Sigmoid colon (tissue), 7 donors: Measurements from ENCODE around the gene GPR18. TPM values are rescaled to one million over a fixed set of nuclear protein-coding genes. Genes with fewer than 3 reads are reported as not detected.
A peak's percentile ranks its signal among the peaks of the same experiment; 100 is the strongest.

ENCODE experiments used
- DNase-seq: peaks from one replicate; pipeline ENCODE4 v3.0.0-alpha.2; 2019
- H3K27ac ChIP-seq, 4 donors: fragments of 200-600 bp; sonication (generic); one replicate each; pipeline ENCODE4 v1.5.1; 2016 to 2019; ENCODE audit warnings: mild to moderate bottlenecking in 1 of 4
- H3K27me3 ChIP-seq, 3 donors: fragments of 200-600 bp; sonication (generic); one replicate each; pipeline ENCODE4 v1.5.1; 2019; ENCODE audit warnings: mild to moderate bottlenecking in 1 of 3
- H3K36me3 ChIP-seq, 4 donors: fragments of 200-600 bp; sonication (generic); one replicate each; pipeline ENCODE4 v1.5.1; 2016 to 2019
- H3K4me1 ChIP-seq, 4 donors: fragments of 200-600 bp; sonication (generic); one replicate each; pipeline ENCODE4 v1.5.1; 2017 to 2019
- H3K4me3 ChIP-seq, 4 donors: fragments of 200-600 bp; sonication (generic); one replicate each; pipeline ENCODE4 v1.5.1; 2017 to 2019; ENCODE audit warnings: mild to moderate bottlenecking in 2 of 4, moderate library complexity in 1 of 4
- H3K9me3 ChIP-seq, 4 donors: fragments of 200-600 bp in 3 of 4; sonication (generic) in 3 of 4; one replicate each; pipeline versions ENCODE4 v1.5.1 to v1.6.1; 2013 to 2019
- EP300 ChIP-seq, 4 donors: sonication (generic); formaldehyde crosslinking; IDR thresholded peaks; one replicate each; pipeline ENCODE4 v1.6.1; 2017; ENCODE audit warnings: antibody characterized with exemption in 4 of 4
- POLR2A ChIP-seq, 2 donors: fragments of 450-650 bp; IDR thresholded peaks; one replicate each; pipeline ENCODE4 v1.6.1; 2016; ENCODE audit warnings: antibody characterized with exemption in 2 of 2, mild to moderate bottlenecking in 2 of 2, moderate library complexity in 2 of 2
- POLR2AphosphoS5 ChIP-seq, 4 donors: sonication (generic); formaldehyde crosslinking; IDR thresholded peaks; one replicate each; pipeline ENCODE4 v1.6.1; 2017; ENCODE audit warnings: antibody characterized with exemption in 4 of 4
- WGBS, 2 donors: extraction: QIAGEN DNeasy Blood & Tissue Kit; methylation state at CpG; one replicate each; pipeline ENCODE4 v1.1.7; 2013; 5-methylcytosine and 5-hydroxymethylcytosine counted together
- intact Hi-C: fragments of 100-400 bp; cut with DNase I; formaldehyde crosslinking; loops from one replicate; pipeline ENCODE4 v1.15.1; 2023
- polyA plus RNA-seq, 3 donors: library from polyadenylated mRNA; stranded (reverse); fragments of 200-250 nt; gene quantifications; one replicate each; pipeline ENCODE4 v1.2.3, GENCODE V29; 2013
- total RNA-seq, 4 donors: library from RNA; depleted of rRNA; stranded (reverse); fragments of >200 nt; gene quantifications; one replicate each; pipeline ENCODE4 v1.1.0, GENCODE V29; 2016
- TF ChIP-seq, protein P1 (sequence below), 4 experiments: fragments of 450-650 bp in 3 of 4; fragments of 200-600 bp in 1 of 4; IDR thresholded peaks; one replicate each; pipeline ENCODE4 v1.5.1; 2016 to 2019; ENCODE audit warnings: antibody characterized with exemption in 4 of 4, mild to moderate bottlenecking in 3 of 4, moderate library complexity in 2 of 4
- donor health status: healthy with polysubstance abuse.
- donor health status: Bipolar disorder and iron deficiency.
- donor health status: healthy.

Gene GPR18
- total and polyA plus RNA-seq, 7 donors: 0.83 to 7.5 TPM; not detected in 5

DNA sequence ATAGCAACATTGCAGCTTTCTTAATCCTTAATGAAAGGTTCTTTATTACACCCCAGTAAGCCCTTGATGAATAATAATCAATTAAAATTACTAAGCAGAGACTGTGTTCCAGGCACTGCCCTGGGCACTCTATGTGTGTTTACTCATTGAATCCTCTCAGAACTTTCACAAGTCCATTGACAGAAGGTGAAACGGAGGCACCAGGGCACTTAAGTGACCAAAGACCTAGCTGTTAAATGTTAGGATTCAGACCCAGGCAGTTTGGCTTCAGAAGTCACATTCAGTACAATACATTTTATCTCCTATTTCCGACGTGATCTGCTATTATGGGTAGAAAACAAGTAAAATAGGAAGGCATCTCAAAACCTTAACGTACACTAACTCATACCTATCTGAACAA is 46.4 kb upstream of the GPR18 start:
- Histone ChIP-seq H3K4me3 (peak overlapping the region in 2 of 4 donors; percentile 48 to 50), H3K36me3 (no peaks in the 10 kb centered on the region), H3K27me3 (no peaks in the 10 kb centered on the region), H3K27ac (peak overlapping the region; percentile 64 to 83 (median 76)), H3K9me3 (no peaks in the 10 kb centered on the region), H3K4me1 (peaks cover 0 to 56% (median 34%) of the 10 kb centered on the region in 4 donors)
- no peak for DNase-seq
- 75 to 83% methylated on average over 4 of the region's 4 CpGs for WGBS, 2 donors
- no peak for TF ChIP-seq EP300 (IDR thresholded peaks at IDR 0.05)
- TF ChIP-seq POLR2AphosphoS5 (IDR thresholded peaks at IDR 0.05): no peak
- TF ChIP-seq POLR2A (IDR thresholded peaks at IDR 0.05): no peak
- TF ChIP-seq, protein P1, sequence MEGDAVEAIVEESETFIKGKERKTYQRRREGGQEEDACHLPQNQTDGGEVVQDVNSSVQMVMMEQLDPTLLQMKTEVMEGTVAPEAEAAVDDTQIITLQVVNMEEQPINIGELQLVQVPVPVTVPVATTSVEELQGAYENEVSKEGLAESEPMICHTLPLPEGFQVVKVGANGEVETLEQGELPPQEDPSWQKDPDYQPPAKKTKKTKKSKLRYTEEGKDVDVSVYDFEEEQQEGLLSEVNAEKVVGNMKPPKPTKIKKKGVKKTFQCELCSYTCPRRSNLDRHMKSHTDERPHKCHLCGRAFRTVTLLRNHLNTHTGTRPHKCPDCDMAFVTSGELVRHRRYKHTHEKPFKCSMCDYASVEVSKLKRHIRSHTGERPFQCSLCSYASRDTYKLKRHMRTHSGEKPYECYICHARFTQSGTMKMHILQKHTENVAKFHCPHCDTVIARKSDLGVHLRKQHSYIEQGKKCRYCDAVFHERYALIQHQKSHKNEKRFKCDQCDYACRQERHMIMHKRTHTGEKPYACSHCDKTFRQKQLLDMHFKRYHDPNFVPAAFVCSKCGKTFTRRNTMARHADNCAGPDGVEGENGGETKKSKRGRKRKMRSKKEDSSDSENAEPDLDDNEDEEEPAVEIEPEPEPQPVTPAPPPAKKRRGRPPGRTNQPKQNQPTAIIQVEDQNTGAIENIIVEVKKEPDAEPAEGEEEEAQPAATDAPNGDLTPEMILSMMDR (IDR thresholded peaks at IDR 0.05): no peak
- intact Hi-C loops: no loop called here

DNA sequence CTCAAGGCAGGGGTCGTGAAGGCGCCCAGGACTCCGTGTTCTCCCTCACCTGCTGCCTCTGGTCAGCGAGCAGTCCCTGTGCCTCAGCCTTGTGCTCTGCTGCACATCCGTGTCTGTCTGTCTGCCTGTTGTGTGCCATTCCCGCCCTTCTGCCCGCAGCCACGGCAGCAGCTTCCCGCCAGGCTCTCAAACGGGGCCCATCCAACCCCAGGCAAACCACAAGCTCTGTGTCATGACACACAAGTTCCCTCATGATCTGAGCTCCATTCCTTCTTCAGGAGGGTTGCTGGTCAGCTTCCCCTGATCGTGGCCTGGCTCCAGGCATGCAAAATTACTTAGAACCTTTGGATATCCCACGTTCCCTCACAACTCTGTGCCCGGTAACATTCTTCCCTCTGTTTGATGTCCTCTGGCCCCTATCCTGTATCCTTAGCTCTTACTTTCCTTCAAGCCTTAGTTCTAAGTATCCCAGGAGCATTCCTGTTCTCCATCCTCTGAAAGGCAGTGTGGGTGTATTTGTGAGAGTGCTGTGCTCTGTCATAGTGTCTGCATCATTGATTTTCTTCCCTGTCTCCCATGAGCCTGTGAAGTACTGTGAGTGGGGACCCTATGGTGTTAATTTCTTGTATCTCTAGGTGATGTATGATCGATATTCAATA is 45.8 kb upstream of the GPR18 start:
- H3K36me3 ChIP-seq: no peaks in the 10 kb centered on the region
- DNase-seq: no peak
- H3K4me1 ChIP-seq: peaks cover 0 to 56% (median 31%) of the 10 kb centered on the region in 4 donors
- intact Hi-C loops: no loop called here
- H3K27ac ChIP-seq: peak overlapping the region; percentile 64 to 83 (median 76)
- H3K4me3 ChIP-seq: peak overlapping the region in 2 of 4 donors; percentile 7 to 50
- H3K9me3 ChIP-seq: no peaks in the 10 kb centered on the region
- no peaks in the 10 kb centered on the region for H3K27me3 ChIP-seq
- WGBS, 2 donors: 75 to 86% methylated on average over 14 of the region's 14 CpGs
- peak in 3 of 4 donors; percentile 9 to 54 (median 25) for TF ChIP-seq POLR2AphosphoS5 (IDR thresholded peaks at IDR 0.05)
- no peak for TF ChIP-seq POLR2A (IDR thresholded peaks at IDR 0.05)

DNA sequence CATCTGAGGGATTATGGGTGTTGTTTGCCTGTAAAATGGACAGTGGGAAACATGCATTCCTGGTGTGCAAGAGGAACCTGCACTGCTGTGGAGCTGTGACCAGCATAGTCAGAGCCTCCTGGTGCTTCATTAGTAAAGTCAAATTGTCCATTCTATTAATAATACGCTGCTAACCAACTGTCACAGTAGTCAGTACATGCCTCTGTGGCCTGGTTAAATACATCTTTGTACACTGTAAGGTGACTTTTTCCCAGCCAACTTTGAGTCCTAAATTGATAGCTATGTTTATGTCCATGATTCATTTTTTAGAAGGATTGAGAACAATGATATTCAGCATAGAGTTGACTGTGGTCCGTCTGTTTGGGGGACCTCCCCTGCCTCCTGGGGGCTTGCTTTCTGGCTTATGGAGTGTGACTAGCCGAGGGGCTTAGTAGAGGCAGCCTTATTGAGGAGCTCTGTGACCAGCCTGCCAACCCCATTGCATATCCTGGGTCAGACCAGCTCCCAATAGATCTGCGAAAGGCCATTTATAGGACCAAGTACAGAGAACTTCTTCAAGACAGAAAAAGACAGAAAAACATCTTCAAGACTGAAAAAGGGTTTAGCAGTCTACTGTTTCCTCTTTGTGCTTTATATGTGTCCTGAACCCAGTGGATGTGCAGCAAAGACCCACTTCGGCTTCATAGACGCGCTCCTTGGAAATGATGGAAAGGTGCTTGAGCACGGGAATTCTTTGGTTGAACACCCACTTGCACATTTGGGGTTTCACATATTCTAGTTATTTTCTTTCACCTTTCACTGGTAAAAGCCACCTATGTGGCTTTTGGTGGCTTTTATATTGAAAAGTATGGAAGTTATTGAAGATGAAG is 44.7 kb upstream of the GPR18 start:
- 92% methylated on average over 8 of the region's 8 CpGs for WGBS, 2 donors
- peak overlapping the region in 3 of 4 donors; percentile 14 to 83 (median 64) for H3K27ac ChIP-seq
- H3K9me3 ChIP-seq: no peaks in the 10 kb centered on the region
- intact Hi-C loops: no loop called here
- no peaks in the 10 kb centered on the region for H3K36me3 ChIP-seq
- no peak for DNase-seq
- H3K27me3 ChIP-seq: no peaks in the 10 kb centered on the region
- no peak overlapping the region for H3K4me3 ChIP-seq
- H3K4me1 ChIP-seq: peaks cover 0 to 45% (median 23%) of the 10 kb centered on the region in 4 donors
- TF ChIP-seq, protein P1 (IDR thresholded peaks at IDR 0.05): no peak
- TF ChIP-seq POLR2AphosphoS5 (IDR thresholded peaks at IDR 0.05) (no peak), POLR2A (IDR thresholded peaks at IDR 0.05) (no peak), EP300 (IDR thresholded peaks at IDR 0.05) (no peak)

DNA sequence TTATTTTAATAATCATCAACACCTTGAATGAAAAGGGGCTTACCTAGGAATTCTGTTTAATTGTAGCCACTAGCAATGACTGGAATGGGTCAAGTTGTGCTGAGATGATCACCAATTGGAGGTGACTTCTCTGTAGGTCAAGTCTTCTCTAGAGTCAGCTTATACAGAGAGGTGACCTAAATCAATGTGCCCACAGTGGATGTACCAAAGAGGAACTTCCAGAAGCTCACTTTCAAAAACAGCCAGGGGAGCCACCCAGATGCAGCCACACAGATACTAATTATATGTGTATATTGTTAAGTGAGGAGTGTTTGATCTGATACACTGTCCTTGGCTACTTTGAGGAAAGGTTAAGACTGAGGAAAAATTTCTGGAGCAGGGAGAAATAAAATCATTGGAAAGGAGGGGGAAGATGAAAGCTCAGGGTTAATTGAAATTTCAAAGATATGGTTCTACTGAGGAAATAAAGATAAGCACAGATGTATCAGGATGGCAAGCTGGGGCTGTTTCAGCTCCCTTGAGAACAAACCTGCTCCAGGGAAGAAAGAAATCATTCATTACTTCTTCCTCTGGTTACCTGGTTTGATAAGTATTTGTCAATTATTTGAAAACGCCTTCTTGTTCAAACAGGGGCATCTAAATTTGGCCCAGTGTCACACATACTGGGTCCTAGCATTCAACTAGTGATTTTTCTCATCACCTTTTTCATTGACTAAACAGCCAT is 43.9 kb upstream of the GPR18 start:
- DNase-seq: no peak
- Histone ChIP-seq H3K27ac (peak overlapping the region in 3 of 4 donors; percentile 14 to 83 (median 18)), H3K27me3 (no peaks in the 10 kb centered on the region), H3K4me3 (no peak overlapping the region), H3K4me1 (peaks cover 0 to 43% (median 18%) of the 10 kb centered on the region in 4 donors), H3K36me3 (no peaks in the 10 kb centered on the region), H3K9me3 (no peaks in the 10 kb centered on the region)
- intact Hi-C loops: no loop called here
- TF ChIP-seq EP300 (IDR thresholded peaks at IDR 0.05) (no peak), POLR2AphosphoS5 (IDR thresholded peaks at IDR 0.05) (no peak), POLR2A (IDR thresholded peaks at IDR 0.05) (no peak)
- TF ChIP-seq, protein P1 (IDR thresholded peaks at IDR 0.05): no peak
- 77 to 92% methylated on average over 1 of the region's 1 CpG for WGBS, 2 donors
